GM15510 (cell line): ENCODE measurements around the gene PCDHGB2.
"Not testable (repeated sequence)": the region's sequence is repeated elsewhere in the genome, so short reads cannot be mapped to it uniquely, and the experiment has no call there.

Experiments used
- POLR2A ChIP-seq: IDR thresholded peaks from 3 replicates; pipeline ENCODE4 v1.6.1; 2011; ENCODE audit warnings: borderline replicate concordance; ENCODE audit not compliant: insufficient read length; ENCODE audit errors: extremely low read depth

PCDHGB2 gene

GRCh38 chr5:141371572-141372475 lies 12.0 kb downstream of the PCDHGB2 start:
- TF ChIP-seq POLR2A, result no peak

- no peak for TF ChIP-seq POLR2A
These were observed 14.0 kb downstream of the PCDHGB2 start, which contains the start of gene PCDHGA6 for GRCh38 chr5:141373673-141374317. Gene PCDHGA6, plus strand, starts transcription at chr5:141373891. Its CDS starts 193 bp downstream, at chr5:141374084.

- no peak for TF ChIP-seq POLR2A
These were observed 14.8 kb downstream of the PCDHGB2 start for GRCh38 chr5:141374627-141375026.

GRCh38 chr5:141382469-141383294 lies 22.9 kb downstream of the PCDHGB2 start, which contains the start of gene PCDHGA7:
Gene PCDHGA7, plus strand, starts transcription at chr5:141382742. Its CDS starts 158 bp downstream, at chr5:141382900.
- no peak for TF ChIP-seq POLR2A

GRCh38 chr5:141383345-141383744 lies 23.6 kb downstream of the PCDHGB2 start:
- no peak for TF ChIP-seq POLR2A

GRCh38 chr5:141384471-141385267 lies 24.9 kb downstream of the PCDHGB2 start:
- no peak for TF ChIP-seq POLR2A

- not testable (repeated sequence) for TF ChIP-seq POLR2A
These were observed 27.9 kb downstream of the PCDHGB2 start, which contains the start of gene PCDHGB4 for GRCh38 chr5:141387557-141388311. Gene PCDHGB4, plus strand, starts transcription at chr5:141387698. Its CDS starts 187 bp downstream, at chr5:141387885.

- TF ChIP-seq POLR2A, result no peak
These were observed 28.9 kb downstream of the PCDHGB2 start for GRCh38 chr5:141388661-141389060.

GRCh38 chr5:141389153-141390042 lies 29.6 kb downstream of the PCDHGB2 start:
- TF ChIP-seq POLR2A, result no peak

GRCh38 chr5:141392429-141393198 lies 32.8 kb downstream of the PCDHGB2 start, which contains the start of gene PCDHGA8:
Gene PCDHGA8, plus strand, starts transcription at chr5:141392633. Its CDS starts 181 bp downstream, at chr5:141392814.
- TF ChIP-seq POLR2A, result no peak

GRCh38 chr5:141393267-141393666 lies 33.5 kb downstream of the PCDHGB2 start:
- TF ChIP-seq POLR2A, result no peak
